Measurements from ENCODE around the gene DENND5B.
A peak's percentile ranks its signal among the peaks of the same experiment; 100 is the strongest.
"Not testable (repeated sequence)": the region's sequence is repeated elsewhere in the genome, so short reads cannot be mapped to it uniquely, and the experiment has no call there.

DENND5B gene

DNA sequence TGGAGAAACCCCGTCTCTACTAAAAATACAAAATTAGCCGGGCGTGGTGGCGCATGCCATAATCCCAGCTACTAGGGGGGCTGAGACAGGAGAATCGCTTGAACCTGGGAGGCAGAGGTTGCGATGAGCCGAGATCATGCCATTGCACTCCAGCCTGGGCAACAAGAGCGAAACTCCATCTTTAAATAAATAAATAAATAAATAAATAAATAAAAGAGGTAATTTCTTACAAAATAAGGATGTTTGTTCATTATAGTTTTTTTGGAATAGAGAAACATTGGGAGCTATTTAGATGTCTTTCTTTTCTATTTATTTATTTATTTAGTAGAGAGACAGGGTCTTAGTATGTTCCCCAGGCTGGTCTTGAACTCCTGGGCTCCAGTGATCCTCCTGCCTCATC, 213.7 kb downstream of the DENND5B start:
- DNase-seq (ENCODE audit: low spot score) = not testable (repeated sequence)

DNA sequence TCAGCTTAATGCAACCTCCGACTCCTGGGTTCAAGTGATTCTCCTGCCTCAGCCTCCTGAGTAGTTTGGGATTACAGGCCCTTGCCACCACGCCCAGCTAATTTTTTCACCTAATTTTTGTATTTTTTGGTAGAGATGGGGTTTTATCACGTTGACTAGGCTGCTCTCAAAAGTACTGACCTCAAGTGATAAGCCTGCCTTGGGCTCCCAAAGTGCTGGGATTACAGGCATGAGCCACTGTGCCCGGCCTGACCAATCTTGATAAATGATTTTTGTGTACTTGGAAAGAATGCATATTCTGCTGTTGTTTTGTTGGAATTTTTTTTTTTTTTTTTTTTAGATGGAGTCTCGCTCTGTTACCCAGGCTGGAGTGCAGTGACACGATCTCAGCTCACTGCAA, 215.5 kb downstream of the DENND5B start:
- not testable (repeated sequence) for DNase-seq (ENCODE audit: low spot score)

DNA sequence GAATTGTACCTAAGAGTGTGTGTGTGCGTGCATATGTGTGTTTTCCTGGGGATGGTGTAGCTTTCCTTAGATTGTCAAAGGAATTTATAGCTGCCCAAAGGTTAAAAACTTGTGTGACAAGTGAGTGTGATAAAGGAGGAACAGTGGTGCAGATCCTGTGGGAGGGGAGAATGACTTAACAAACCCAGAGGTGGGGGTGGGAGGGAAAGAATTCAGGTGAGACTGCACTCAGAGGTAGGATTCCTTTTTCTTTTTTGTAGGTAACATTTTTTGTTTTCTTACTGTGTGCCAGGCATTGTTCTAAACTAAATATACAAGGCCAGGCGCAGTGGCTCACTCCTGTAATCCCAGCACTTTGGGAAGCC, 219.7 kb downstream of the DENND5B start:
- DNase-seq (ENCODE audit: low spot score) = no peak

DNA sequence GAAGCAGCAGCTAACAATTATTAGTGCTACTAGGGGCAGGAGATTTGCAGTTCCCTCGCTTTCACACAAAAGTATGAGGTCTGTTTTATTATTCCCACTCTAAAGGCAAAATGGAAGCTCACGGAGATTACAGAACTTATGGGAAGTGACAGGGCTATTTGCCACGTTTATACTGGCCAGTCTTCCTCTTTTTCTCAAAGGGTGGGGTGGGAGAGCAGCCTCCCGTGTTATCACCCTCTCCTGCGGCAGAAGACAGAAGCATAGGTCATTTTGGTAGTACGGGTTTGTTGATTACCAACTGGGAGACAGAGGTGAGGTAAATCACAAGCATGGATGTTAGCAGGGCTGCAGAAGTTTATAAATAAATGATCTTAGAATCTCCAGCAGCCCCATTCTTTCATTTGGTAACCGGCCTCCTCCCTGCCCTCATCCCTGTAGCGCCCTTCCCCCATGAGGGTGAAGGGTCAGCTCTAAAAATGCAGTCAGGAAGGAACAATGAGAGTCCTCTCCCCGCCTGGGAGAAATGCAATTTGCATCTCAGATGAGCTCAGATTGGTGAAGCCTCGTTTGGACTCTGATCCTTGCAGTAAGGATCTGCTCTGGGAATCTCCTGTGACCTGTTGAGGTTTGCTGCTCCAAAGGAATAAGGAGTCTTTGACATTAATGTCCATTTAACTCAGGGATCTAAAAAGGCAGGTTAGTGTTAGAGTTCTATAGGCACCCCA, 220.2 kb downstream of the DENND5B start:
- no peak for DNase-seq (ENCODE audit: low spot score)

DNA sequence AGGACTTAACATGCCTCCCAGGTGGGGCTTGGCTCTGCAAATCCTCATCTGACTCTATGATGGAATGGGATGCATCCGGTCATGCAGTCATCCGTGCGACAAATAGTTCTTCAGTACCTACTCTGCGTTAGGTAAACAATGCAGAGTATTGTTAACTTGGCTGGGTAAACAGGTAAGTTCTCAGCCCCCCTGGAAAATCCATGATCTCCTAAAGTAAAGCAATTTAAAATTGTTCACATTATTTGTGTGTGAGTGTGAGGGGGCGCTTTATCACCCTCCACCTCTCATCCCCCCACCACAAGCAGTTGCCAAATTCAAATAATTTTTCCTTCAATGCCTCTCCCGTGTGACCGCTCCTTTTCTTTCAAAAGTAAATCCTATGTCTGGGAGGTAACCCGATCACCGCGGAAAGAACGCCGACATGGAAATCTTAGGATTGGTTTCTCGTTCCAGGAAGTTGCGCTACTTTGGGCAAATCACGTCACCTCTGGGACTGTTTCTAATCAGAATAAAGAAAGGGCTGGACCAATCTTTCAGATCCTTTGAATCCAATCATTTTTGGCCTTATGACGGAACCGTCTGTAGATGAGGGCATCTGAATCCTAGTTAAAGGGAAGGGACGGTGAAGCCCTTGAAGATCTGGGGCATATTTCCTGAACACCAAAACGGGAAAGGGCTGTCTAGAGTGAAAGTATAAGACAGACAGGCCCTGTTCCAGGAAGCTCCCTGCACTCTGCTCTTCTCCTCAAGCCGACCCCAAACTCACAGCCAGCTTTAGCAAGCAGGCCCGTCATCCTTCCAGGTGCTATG, 221.0 kb downstream of the DENND5B start:
- no peak for DNase-seq (ENCODE audit: low spot score)

DNA sequence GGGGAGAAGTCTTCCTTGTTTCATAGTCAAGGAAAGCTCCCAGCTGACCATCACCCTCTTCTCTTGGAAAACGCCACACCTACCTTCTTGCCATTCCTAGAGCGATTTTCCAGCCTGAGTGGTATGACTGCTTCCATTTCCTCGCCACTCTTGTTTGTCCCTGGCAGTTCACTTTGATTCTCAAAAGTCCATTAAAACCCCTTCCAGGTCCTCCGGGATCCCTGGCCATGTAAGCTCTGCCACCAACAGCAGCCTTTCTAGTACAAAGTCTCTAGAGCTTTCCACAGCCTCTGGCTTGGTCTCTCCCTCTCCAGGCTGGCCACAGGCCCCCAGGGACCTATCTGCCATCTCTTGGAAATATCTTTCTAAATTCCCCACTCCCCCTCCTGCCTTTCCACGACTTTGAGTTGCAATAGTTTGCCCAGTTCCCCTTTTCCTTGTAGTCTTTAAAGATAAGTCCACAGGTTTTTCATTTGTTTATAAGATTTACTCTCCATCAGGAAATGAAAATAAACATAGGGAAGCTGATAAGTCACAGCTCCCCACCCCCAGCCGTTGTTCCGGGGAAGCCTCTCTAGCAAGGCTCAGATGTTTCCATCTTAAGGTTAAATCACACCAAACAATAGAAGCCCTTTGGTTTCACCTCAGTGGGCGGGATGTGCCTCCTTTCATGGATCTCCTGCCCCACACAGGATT, 222.1 kb downstream of the DENND5B start:
- no peak for DNase-seq (ENCODE audit: low spot score)

DNA sequence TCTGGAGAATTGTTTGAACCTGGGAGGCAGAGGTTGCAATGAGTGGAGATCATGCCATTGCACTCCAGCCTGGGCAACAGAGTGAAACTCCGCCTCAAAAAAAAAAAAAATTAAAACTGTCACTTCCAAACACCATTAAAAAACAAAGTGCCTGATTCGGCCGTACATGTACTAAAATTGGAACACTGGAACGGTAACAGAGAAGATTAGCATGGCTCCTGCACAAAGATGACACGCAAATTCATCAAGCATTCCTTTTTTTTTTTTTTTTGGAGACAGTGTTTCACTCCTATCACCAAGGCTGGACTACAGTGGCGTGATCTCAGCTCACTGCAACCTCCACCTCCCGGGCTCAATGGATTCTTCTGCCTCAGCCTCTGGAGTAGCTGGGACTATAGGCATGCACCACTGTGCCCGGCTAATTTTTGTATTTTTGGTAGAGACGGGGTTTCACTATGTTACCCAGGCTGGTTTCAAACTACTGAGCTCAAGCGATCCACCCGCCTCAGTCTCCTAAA, 224.8 kb downstream of the DENND5B start:
- DNase-seq (ENCODE audit: low spot score) = no peak

DNA sequence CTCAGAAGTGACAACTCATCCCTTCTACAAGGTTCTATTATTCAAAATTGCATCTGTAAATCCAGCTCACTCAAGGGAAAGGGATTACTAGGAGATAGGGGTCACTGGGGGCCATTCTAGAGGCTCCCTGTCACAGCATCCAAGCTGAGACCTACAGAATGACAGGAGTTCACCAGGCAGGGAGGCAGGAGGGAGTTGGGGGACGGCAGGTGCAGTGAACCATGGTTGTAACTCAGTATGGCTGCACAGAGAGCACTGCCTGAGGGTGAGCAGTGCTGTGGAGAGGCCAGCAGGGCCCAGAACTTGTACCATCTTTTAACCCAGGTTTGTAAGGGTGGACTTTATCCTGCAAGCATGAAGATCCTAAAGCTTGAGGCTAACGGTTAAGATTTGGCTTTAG, 227.1 kb downstream of the DENND5B start:
- no peak for DNase-seq (ENCODE audit: low spot score)

DNA sequence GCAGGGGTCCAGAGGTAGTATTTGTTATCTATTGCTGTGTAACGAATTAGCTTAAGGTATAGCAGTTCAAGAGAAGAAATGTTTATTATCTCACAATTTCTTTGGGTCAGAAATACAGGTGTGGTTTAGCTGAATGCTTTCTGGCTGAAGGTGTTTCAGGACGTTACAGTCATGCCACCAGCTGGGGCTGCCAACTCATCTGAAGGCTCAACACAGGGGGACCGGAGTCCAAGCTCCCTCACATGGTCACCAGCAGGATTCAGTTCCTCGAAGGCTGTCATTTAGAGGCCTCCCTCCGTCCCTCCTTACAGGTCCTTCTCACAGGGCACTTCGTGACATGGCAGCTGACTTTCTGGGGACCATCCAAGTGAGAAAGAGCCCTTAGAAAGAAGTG, 227.5 kb downstream of the DENND5B start:
- no peak for DNase-seq (ENCODE audit: low spot score)

DNA sequence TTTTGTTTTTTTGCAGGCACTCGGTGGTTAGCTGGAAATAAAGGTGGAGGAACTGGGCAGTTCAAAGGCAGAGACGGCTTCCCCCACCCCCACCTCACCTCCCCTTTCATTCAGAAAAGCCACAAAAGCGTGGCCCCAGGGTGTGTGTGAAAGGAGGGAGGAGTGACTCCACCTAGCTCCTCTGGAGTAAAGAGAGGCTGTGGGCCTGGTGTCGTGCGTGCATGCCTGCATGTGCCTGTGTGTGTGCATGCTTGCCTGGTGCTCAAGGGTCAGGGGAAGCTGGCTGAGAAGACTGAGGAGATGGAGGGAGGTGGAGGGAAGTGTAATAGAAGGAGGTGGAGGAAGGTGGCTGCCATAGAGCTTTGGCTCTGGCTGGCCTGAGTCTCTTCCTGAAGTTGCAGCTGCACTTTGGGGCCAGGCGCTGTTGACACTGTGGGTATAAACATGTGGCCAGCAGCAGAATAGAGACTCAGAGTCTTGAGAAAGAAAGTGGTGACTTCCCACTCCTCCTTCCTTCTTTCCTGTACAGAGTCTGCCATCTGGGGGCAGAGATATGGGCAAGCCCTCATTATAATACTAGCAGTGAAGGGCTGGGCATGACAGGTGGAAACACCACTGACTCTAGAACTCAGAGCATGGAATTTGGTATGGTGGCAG, 228.0 kb downstream of the DENND5B start:
- peak; percentile 7 for DNase-seq (ENCODE audit: low spot score)

DNA sequence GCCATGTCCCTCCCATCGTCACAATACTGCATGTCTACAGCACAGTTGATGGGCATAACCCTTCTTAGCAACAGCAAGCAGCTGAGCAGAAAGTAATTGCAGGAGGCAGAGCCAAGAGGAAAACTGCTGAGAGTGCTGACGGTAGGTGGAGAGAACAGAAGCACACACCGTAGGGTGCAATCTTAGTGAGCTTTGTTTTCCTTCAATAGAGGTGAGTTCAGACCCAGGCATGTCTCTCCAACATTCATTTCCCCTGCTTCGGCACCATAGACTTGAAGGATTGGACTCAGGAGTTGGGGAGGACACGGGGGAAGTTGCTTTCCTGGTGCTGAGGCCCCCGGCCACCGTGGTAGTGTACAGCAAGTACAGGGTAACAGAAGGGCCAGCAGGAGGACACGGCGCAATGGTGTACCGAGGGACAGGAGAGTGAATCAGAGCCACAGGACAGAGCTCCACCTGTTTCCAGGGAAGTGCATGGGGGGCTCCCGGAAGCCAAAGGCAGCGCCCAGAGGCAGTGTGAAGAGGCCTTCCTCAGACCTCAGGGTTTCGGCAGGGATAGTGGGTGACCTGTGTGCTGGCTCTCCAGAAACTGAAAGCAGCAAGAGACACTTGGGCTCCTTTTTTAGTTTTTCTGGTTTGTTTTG, 228.7 kb downstream of the DENND5B start:
- no peak for DNase-seq (ENCODE audit: low spot score)

DNA sequence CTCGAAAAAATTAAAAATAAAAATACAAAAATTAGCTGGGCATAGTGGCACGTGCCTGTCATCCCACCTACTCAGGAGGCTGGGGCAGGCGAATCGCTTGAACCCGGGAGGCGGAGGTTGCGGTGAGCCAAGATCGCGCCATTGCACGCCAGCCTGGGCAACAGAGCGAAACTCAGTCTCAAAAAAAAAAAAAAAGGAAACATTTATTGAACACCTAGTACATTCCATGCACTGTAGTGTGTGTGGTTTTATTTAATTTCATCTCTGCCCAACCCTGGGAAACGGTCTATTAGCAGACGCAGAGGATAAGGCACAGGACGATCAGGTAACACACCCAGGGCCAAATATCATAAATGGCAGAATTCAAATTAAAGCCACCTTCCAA, 229.2 kb downstream of the DENND5B start:
- DNase-seq (ENCODE audit: low spot score) = no peak

DNA sequence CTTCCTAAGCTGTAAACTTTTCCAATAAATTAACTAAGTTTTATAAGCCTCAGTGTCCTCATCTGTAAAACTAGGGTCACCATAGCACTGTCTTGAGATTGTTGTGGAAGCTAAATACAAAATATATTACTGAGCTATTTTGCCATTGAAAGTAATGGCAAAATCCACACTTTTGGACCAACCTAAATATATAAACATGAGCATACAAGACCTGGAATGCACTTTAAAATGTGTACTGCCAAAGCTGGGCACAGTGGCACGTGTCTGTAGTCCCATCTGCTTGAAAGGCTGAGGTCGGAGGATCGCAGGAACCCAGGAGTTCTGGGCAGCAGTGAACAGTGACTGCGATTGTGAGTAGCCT, 235.2 kb downstream of the DENND5B start:
- no peak for DNase-seq (ENCODE audit: low spot score)

DNA sequence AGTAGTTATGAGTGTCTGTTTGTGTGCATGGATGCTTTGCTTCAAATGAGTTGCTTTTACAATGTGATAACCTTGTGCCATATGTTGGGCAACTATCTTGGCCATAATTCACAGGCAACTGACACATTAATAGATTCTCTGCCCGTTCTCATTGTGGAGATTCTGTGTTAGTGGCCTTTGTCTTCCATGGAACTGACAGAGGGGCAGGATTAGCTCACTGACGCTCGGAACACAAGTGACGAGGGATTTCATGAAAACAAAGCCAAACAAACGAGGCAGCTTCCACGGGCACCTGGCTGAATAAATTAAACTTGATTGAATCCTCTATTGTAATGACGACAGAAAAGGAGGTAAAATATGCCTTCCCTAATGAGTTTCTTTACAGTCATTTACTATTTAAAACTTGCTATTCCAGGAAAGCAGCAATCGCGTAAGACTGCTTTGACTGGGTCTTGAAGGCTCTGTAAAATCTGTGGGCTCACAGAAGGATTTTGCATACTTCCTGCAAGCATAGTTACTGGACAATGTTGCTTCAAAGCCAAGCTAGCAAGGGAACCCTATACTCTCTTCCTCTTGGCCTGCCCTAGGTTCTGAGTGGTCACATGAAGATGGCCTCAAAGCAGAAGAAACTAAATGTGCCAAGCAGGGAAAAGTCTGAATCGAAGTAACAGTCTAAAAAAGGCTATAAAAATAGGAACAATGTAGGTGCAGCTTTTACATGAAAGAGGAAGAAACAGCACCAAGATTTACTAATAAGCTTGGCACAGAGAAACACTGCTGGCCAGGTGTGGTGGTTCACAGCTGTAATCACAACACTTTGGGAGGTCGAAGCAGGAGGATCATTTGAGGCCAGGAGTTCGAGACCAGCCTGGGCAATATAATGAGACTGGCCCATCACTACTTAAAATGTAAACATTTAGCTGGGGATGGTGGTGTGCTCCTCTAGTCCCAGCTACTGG, 236.9 kb downstream of the DENND5B start:
- no peak for DNase-seq (ENCODE audit: low spot score)

DNA sequence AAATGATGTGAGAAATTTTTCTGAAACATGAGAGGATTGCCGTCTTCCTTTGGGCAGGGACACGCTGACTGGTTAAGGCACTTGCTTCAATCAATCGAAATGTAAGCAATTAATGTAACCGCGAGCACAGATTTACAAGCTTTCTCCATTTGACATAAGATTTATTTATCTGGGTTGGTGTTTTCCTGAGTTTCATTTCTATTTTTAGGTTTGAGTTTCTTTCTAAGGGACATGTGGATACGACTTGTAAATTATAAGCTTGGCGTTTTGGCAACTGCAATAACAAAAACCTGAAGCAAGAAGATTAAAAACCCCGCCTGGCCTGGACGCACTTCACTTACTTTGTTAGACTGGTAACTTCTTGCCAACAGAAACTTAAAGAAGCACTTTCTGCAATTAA, 244.7 kb downstream of the DENND5B start:
- DNase-seq (ENCODE audit: low spot score) = no peak

DNA sequence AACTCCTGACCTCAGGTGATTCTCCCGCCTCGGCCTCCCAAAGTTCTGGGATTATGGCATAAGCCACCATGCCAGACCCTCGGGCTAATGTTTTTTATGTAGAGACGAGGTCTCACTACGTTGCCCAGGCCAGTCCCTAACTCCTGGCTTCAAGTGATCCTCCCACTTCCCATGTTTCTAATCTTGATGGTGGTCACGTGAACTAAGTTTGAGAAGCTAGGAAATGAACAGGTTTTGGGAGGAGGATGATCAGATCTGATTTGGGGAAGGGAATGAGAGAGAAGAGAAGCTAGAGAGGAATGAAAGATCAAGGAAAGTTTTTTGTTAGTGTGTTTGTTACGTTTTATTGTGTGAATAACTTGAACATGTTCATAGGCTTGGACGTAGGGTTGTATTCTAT, 247.8 kb downstream of the DENND5B start:
- no peak for DNase-seq (ENCODE audit: low spot score)

DNA sequence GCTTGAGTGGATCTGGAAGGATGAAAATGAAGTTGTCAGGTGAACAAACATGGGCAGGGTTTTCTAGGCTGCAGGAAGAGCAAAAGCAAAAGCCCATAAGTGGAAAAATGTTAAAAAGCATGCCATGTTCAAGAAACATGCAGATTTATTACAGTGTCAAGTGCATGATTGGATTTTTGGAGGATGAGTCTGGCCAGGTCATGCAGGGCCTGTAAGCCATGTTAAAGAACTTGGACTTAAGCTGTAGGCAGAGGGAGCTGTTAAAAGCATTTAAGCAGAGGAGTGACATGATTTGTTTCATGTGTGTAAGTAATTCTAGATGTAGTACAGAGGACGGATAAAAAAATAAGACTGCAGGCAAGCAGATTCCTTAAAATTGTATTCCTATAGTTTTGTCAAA, 248.7 kb downstream of the DENND5B start:
- no peak for DNase-seq (ENCODE audit: low spot score)

DNA sequence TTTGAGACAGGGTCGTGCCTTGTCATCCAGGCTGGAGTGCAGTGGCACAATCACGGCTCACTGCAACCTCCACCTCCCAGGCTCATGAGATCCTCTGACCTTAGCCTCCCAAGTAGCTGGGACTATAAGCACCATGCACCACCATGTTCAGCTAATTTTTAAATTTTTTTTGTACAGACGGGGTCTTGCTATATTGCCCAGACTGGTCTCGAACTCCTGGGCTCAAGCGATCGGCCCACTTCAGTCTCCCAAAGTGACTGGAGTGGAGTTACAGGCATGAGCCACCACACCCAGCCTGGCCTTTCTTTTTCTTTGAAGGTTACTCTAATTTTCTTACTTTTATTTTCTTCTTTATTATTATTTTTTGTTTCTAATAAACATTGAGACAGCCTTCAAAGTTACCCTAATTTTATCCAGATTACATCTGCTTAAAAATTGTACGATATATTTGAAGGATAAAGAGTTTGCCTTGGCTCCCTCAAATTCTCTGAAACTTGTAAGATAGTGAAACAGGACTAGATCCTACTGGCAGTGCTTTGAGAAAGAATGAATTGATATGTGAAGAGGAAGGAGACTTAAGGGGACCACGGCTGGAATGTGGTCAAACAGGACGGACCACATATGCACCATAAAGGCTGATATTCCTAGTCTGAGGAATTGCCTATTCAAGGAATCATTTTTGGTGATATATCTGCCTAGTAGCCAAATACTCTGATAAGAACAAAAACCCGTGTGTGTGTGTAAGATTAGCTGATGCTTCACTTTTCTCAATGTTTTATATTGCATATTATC, 250.9 kb downstream of the DENND5B start:
- DNase-seq (ENCODE audit: low spot score) = no peak

DNA sequence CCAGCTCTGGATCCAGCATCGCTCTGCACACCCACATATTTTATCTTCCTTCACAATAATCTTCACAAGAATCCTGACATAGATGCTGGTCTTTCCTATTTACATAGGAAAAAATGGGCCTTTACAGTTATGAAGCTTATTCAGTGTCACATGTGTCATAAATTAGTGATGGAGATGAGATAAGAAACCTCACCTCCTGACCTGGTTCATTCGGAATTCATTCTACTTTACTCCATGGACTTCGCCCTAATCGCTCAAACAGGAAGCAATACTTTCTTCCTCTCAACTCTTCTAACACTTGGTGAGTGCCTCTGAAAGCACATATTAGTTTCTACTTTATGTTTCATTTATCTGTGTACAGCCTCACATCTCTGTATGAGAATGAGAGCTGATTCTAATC, 253.0 kb downstream of the DENND5B start:
- DNase-seq (ENCODE audit: low spot score) = no peak

All from activated CD4-positive, alpha-beta T cell treated with anti-CD3 and anti-CD28 coated beads, Interleukin-2, Interleukin-4, amounts not matched to agents 100 ng/mL and 50 ng/mL, durations not matched to agents 16 hours and 8 hours (primary cell).